ELF-1 (cell line): Measurements from ENCODE around the gene SF3B2.
"Not testable (repeated sequence)": the region's sequence is repeated elsewhere in the genome, so short reads cannot be mapped to it uniquely, and the experiment has no call there.

Source experiments
- DNase-seq: peaks from one replicate; pipeline ENCODE4 v3.0.0-alpha.2; 2016; ENCODE audit warnings: low read depth, low spot score

SF3B2 gene

DNA sequence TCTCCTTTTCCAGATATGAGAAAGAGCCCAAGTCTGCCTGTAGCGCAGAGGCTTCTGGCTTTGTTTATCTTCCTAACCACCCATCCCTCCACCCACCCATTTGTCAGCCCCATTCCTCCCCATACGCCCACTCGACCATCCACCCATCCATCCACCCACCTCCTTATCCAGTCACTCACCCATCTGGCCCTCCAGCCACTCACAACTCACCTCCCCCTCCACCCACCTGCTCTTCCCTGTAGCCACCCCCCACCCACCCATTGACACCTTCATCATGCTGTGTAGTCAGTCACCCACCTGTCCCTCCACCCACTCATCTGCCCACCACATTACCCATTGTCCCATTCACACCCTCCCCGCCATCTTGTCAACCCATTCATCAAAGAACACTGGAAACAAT, 34.8 kb upstream of the SF3B2 start:
- no peak for DNase-seq

DNA sequence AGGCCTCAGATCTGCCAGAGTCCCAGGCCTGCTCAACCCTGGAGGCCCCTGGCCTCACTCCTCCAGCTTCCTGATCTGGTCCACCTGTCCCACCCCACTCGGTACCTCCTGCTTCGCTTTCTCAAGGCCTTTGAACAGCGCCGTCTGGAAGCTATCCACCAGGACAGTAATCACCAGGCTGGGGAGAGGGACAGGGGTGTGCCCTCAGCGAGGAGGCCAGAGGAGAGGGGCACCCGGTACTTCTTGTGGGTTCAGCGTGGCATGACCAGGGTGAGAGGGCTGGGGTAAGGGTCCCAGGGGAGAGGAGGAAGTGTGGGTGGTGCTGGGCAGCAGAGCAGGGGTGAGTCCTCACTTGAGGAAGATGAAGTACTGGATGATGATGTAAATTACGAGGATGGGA, 32.0 kb upstream of the SF3B2 start:
- no peak for DNase-seq

DNA sequence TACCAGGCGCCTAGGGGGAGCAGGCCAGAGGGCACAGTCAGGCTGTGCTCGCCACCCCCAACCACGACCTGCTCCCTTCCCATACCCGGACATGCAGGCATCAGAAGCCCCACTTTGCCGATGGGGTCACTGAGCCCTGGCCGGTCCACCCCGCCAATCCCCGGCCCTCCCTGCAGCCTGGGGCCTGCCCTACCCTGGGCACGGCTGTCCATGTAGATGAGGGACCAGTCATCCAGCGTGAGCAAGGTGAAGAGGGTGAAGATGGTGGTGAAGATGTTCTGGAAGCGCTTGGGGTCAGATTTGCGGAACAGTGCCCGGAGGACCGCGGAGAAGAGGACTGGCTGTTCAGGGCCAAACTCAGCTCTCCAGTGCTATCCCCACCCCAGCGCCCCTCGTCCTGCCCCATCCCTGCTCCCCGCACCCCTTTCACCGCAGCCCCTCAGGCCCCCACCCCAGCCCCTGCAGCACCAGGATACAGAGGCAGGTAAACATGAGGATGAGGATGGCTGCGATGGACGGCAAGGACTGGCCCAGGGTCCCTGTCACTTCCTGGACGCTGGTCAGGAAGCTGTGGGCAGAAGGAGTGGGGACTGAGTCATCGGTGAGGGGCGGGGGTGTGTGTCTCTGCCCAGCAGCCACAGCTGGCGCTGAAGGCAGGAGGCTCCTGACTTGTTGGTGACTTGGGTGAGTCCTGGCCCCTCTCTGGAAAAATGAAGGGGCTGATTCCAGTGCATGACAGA, 31.4 kb upstream of the SF3B2 start:
- no peak for DNase-seq

DNA sequence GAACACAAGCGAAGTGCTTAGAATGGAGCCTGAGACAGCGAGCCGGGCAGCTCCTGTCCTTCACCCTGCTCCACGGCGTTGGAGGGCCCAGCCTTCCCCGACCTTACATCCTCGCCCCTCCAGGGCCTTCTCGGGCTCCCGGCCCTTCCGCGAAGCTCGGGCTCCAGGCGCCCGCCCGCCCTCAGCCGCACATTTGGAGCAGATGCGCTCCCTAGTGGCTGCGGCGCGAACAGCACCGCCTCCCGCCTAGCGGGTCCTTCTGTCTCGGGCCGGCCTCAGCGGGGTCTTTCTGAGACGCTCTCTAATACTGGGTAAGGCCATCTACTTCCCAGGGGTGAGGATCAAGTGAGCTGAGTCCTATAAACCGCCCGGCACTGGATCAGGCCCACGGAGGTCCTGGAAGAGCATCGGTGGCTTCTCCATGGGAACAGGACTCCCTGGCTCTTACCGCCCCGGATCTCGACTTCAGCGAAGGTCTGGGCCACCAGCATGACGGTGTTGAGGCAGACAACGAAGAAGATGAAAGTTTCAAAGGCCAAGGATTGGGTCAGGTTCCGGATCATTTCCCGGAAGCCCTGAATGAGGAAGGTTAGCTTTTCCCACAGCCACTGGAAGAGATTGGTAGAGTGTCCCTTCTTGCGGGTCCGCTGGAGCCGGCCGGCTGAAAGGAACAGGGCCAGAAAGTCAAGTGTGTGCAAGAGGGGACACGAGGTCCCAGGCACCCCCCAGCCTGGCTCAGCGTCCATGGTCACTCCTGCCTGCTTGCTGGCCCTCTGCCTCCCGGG, 29.6 kb upstream of the SF3B2 start:
- peak; percentile 91 for DNase-seq

DNA sequence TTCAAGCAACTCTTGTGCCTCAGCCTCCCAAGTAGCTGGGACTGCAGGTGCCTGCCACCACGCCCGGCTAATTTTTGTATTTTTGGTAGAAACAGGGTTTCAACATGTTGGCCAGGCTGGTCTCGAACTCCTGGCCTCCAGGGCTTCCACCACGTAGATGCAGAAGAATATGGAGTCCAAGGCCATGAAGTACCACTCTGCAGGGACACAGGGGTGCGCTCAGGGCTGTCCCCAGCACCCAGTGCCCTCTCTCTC, 29.1 kb upstream of the SF3B2 start:
- not testable (repeated sequence) for DNase-seq

DNA sequence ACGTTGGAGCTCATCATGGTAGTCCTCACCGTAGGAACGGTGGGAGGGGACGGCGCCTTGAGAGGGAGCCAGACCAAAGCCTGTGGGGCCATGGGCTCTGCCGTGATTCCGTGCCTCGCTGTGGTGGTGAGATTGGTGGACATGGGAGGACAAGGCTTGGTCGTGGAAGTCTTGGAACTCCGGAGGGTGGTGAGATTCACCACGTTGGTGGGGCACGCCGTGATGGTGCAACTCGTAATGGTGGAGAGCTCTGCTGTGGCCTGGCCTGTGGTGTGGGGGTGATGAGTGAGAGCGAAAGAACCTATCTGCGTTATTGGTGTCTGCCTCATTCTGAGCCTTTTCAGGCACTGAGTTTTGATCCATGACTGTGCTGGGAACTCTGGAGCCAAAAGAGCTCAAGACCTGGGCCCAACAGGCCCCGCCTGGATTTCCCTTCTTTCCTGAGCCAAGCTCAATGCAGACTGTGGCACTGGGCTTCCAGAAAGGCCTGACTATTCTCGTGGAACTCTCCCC, 26.1 kb upstream of the SF3B2 start, which contains the start of gene CATSPER1:
CATSPER1 (minus strand) TSS at position 463 of the 513 bp plus-strand sequence; CDS start at position 363, 100 bp downstream.
- DNase-seq = no peak

DNA sequence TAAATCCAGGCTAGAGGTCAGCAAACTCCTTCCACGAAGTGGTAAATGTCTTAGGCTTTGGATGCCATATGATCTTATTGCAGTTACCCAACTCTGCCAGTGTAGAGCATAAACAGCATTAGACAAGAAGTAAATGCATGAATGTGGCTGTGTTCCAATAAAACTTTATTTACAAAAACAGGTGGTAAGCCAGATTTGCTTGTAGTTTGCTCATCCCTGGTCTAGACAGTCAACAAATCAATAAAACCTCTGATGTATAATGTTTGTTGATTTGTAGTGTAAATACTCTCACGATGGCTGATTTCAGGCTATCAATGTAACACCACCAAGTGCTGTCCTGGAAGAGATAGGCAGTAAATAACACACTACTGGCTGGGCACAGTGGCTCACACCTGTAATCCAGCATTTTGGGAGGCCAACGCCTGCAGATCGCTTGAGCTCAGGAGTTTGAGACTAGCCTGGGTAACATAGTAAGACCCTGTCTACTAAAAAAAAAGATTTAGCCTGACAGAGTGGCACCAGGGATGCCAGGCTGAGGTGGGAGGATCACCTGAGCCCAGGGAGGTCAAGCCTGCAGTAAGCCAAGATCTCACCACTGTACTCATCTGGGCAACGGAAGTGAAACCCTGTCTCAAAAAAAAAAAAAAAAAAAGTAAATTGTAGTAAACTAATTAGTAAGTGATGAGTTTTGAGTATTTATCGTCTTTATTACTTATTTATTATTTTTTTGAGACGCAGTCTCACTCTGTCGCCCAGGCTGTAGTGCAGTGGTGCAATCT, 19.0 kb upstream of the SF3B2 start:
- DNase-seq = no peak

DNA sequence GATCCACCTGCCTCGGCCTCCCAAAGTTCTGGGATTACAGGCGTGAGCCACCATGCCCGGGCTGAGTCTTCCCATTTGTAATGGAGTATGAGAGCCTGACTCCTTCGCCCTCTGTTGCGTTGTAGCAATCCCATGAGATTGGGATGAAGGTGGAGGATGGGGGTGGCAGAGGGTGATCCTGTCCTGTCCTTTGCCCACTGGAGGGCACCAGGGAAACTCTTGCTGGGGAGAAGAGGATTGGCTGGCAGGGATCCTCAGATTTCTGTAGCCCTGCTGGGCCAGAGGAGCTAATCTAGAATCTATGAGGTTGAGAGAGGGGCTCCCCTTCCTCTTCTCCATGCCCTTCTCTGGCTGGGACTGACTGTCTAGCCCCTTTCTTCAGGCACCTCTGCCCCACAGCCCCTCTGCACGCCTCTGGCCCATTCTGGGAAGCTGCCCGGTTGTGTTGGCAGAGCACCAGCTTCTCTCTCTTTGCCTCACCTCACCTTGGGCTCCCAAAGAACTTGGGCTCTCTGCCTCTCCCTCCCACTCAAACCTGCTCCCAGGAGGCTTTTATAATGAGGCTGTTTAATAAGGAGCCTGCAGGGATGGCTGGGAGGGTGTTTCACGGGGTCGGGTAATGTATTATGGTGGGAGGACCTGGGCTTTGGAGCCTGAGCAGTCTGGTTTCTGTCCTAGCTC, 16.4 kb upstream of the SF3B2 start:
- no peak for DNase-seq

DNA sequence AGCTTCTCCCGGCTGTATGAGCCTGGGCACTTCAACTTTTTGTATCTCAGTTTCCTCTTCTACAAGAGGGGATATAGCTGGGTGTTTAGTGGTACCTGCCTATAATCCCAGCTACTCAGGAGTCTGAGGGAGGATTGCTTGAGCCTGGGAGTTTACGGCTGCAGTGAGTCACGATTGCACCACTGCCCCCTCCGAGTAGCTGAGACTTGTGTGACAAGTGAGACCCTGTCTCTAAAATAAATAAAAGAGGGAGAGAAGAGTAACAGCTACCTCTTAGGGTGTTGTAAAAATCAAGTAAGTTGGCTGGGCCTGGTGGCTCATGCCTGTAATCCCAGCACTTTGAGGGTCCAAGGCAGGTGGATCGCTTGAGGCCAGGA, 15.8 kb upstream of the SF3B2 start:
- DNase-seq = no peak

DNA sequence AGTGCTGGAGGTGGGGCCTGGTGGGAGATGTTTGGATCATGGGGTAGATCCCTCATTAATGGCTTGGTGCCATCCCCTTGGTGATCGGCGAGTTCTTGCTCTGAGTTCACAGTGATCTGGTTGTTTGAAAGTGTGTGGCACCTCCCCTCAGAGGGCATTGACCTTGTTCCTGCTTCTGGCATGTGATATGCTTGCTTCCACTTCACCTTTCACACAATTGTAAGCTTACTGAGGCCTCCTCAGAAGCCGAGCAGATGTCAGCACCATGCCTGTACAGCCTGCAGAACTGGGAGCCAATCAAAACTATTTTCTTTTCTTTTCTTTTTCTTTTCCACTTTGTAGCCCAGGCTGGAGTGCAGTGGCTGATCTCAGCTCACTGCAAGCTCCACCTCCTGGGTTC, 14.8 kb upstream of the SF3B2 start:
- DNase-seq = no peak

DNA sequence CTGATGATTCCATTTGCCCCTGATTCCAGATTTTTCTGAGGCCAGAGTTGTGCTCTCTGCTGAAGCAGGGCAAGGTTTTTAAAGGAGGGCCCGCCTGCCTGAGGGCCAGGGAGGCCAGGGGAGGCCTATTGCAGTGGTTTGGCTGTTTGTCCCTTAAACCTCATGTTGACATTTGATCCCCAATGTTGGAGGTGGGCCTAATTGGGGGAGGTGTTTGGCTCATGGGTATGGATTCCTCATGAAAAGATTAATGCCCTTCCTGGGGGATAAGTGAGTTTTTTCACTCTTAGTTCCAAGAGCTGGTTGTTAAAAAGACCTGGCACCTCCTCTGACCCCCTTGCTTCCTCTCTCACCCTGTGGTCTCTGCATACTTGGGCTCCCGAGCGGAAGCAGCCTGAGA, 12.4 kb upstream of the SF3B2 start:
- DNase-seq = no peak

DNA sequence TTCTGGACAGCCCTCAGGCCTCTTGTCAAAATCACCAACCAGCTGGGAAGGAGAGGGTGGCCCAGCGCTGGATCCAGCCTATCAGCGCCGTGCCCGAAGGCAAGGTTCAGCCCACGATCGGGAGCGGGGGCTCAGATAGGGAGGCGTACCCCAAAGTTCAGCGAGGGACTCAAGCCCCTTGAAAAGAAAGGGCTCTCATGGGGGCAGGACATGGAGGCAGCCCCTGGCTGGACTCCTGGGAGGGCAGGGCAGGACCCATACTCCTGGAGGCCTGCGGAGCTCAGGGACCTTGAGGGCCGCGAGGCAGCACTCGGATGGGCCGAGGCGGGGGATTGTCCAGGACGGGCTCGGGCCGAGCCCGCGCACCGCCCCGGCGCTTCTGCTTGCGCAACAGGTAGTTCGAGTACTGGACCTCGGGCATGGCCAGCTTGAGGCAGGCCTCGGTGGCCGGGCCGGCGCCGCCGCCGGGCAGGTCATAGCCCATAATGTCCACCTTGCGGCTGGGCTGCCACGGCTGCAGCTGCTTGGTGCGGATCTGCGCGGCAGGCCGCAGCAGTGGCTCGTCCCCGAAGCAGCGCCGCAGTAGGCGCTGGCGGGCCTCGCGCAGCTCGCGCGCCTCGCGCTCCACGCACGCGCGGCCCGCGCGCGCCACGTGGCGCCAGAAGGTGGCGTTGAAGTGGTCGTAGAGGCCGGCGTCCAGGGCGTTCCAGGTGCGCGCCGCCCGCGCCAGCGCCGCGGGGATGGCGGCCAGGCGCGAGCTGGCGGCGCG, 9.8 kb upstream of the SF3B2 start:
- DNase-seq = no peak

DNA sequence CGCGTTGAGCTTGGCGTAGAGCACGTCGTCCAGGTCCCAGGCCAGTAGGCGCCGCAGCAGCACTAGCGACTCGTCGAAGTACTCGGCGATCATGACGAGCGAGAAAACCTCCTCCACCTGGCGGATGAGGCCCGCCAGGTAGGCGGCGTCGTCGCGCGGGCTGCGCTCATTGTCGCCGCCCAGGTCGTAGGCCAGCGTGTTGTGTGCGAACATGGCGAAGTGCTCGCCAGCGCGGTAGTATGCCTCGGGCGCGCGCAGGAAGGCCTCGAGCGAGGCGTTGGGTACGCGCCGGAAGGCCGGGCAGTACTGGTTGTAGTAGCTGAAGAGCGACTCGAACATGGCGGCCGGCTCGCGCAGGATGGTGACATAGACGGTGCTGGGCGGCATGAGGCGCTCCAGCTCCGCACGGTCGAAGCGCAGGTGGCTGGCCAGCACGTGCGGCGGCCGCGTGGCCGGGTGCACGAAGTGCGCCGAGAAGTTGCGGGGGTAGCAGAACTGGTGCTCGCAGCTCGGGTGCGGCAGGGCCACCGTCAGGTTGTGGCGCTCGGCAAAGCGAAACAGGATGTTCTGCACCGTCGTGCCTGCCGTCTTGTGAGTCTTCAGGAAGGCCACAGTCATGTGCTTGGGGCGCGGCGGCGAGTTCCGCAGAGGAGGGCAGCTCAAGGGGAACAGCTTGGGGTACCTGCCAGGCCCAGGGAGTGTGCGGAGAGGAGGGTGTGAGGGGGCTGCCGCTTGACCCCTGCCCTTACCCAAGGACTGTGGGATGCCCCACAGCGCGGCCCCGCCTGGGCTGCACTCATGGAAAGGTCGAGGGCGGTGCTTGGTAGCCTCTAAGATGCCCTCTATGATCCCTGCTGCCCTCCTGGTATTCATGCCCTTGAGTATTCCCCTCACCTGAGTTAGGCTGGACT, 8.9 kb upstream of the SF3B2 start:
- no peak for DNase-seq

DNA sequence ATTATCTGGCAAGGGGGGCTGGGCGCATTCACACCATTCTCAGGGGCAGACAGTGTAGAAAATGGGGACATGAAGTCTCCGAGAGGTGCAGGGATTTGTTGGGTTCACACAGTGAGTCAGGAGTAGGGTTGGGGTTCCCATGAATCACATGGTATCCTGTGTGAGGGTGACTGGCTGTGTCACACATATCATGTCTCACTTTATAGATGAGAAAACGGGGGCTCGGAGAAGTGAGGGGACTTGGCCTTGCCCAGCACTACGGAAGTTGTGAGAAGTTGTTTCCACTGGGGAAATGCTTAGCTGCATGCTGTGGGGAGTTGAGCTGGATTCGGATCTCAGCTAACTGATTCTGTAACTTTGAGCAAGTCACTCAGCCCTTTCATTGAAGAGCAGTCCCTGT, 7.4 kb upstream of the SF3B2 start:
- no peak for DNase-seq

DNA sequence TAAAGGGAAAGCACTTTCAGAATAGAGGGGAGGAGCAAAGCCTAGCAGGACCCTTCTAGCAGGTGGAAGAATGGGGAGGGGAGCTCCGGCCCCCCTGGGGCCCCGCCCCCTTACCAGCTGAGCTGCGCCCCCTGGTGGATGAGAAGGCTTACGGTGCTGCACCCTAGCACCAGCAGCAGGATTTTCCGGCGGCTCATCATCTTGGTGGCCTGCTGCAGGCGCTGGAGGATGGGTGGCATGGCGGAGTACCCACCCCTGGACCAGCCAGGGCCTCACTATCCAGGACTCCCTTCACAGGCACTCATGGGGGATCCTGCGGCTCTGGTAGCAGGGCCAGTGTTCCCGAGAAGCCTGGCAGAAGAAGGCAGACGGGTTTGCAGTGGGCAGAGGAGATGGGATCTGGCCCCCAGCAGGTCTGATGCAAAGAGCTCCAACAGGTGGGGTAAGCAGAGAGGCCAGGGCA, 7.0 kb upstream of the SF3B2 start:
- peak; percentile 90 for DNase-seq

DNA sequence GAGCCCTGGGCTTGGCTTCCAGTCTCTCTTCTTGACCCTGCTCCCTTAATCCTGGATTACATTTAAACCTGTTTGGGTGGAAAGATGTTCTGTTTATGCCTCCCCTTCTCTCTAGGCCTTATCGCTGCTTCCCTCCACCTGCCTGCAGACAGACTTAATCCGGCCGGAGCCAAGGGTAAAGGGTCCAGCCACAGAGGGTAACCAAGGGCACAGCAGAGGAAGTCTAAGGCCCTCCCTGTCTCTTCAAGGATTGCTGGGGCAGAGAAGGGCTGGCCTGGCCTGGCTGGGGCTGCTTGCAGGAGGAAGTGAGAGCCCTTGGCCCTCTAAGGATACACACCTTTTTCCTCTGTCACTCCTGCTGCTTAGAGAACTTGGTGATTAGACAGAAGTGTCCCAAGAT, 5.3 kb upstream of the SF3B2 start:
- DNase-seq = no peak

DNA sequence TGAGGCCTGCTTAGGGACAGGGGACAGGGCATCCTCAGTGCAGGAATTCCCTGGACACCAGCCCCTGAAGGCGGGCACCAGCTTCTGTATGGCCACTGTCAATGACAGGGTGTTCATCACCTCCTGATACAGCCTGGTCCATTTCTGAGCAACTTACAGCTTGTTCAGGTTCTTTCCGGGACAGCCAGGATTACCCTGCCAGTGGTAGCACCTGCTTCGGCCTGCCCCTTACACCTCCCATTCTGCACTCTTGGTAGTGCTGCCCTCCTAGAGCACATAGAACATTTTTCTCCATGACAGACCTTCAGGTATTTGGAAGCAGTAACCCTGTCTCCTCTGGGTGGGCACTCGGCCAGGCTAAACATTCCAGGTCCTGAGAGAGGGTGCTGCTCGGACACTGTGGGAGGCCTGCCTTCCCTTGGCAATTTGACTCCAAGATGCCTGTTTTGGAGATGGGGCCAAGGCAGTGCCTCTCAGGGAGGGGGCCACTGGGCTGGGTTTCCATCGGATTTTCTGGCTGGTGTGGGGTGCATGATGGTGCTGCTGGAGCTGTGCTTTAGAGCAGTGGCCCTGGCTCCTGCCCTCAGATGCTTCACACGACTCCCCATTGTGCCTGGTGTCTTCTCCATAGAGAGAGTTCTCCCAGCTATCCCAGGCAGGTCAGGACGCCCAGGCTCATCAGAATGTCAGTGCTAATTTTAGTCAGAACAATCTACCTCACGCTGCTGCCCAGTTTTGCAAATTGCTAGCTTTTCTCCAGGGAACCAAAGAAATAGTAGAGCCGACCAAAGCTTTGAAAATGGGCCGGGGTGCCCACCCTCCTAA, 4.4 kb upstream of the SF3B2 start:
- DNase-seq = no peak

DNA sequence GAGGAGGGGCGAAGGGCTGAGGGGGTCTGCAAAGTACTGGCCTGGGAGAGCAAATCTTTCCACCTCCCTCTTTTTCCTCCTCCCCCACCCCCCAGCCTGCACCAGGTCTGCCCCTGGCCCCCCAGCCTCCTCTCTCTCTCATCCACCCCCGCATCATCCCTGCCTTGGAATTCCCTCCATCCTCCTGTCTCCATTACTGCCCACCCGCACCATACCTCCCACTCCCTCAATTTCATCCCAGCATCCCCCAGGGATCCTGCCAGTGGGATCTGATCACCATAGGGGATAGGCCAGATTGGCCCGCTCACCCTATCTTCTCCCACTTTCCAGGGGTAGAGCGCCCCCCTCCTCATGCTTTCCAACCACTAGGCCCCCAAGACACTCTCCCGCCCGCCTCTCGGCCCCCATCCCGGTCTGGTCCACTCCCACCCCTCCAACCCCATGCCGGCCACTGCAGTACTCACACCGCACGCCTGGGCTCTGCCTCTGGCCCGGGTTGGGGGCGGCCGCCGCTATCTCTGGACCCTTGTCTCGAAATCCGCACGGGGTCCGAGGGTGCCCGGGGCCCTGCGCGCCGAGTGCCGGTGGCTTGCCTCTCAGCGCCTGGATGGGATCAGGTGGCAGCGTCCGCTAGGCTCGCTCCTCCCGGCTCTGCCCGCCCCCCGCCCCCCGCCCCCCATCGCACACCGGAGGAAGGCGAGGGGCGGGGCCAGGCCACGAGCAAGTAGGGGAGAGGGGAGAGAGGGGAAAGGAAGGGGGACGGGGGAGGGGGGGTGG, 3.4 kb upstream of the SF3B2 start, which contains the start of gene GAL3ST3:
GAL3ST3 (minus strand) TSS at position 615 of the 777 bp plus-strand sequence. CDS start 3,746 bp downstream, outside the sequence.
- no peak for DNase-seq
